ENCODE data around the gene CNTN5. TPM values are rescaled to one million over a fixed set of nuclear protein-coding genes. Genes with fewer than 3 reads are reported as not detected.
A peak's percentile ranks its signal among the peaks of the same experiment; 100 is the strongest.

The CNTN5 gene
- total RNA-seq, 2 donors from 2014 or later: 1.4 to 3.3 TPM

DNA sequence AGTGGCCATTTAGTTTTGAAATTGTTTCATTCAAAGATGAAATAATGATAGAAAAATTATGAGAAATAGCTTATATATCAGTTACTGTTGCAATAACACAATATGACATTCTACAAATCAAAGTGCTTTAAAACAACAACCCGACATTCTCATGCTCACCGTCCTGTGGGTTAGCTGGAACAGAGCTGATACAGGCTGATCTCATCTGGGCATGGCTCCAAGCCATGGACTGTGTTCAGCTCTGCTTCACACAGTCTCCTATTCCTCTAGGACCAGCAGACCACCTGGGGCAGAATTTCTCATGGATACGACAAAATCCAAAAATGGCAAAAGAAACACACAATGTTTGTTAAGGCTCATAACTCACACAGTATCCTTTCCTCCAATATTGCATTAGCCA lies 178.6 kb downstream of the CNTN5 start:
- no peak overlapping the region for H3K9ac ChIP-seq (ENCODE audit: extremely low read depth, low read length, poor library complexity, severe bottlenecking)
- no peak overlapping the region for H3K4me3 ChIP-seq (ENCODE audit: low read length)
- no peaks in the 10 kb centered on the region for H3K27me3 ChIP-seq (ENCODE audit: control insufficient read depth, insufficient read depth, low read length, poor library complexity, severe bottlenecking)
- peaks cover 3% of the 10 kb centered on the region for H3K4me1 ChIP-seq (ENCODE audit: control insufficient read depth, insufficient read depth, low read length)
- no peaks in the 10 kb centered on the region for H3K36me3 ChIP-seq (ENCODE audit: control insufficient read depth, insufficient read depth, low read length)
- no peak overlapping the region for H3K4me3 Mint-ChIP-seq
- 90% methylated on average over 3 of the region's 3 CpGs; no CpG with 5 or more reads in 1 of the 2 experiments for WGBS, 2 experiments (ENCODE audit: insufficient coverage in 1 of 2, insufficient read length in 1 of 2)
- no peak for TF ChIP-seq CTCF (conservative IDR thresholded peaks at IDR 0.05)
- H3K9me3 ChIP-seq (ENCODE audit: control insufficient read depth, low read length): no peaks in the 10 kb centered on the region
- H3K4me1 Mint-ChIP-seq: peaks cover 16% of the 10 kb centered on the region
- H3K27ac ChIP-seq (ENCODE audit: low read depth, low read length): no peak overlapping the region
- no peaks in the 10 kb centered on the region for H3K36me3 Mint-ChIP-seq (ENCODE audit: low read depth)
- H3K27ac Mint-ChIP-seq: peak overlapping the region; percentile 65
- DNase-seq: no peak
- no peaks in the 10 kb centered on the region for H3K9me3 Mint-ChIP-seq
- no peaks in the 10 kb centered on the region for H3K27me3 Mint-ChIP-seq (ENCODE audit: insufficient read depth)

- H3K9ac ChIP-seq (ENCODE audit: extremely low read depth, low read length, poor library complexity, severe bottlenecking): no peak overlapping the region
- H3K27me3 ChIP-seq (ENCODE audit: control insufficient read depth, insufficient read depth, low read length, poor library complexity, severe bottlenecking): no peaks in the 10 kb centered on the region
- peaks cover 3% of the 10 kb centered on the region for H3K4me1 ChIP-seq (ENCODE audit: control insufficient read depth, insufficient read depth, low read length)
- H3K4me3 ChIP-seq (ENCODE audit: low read length): no peak overlapping the region
- H3K27ac Mint-ChIP-seq: no peak overlapping the region
- H3K4me1 Mint-ChIP-seq: peaks cover 19% of the 10 kb centered on the region
- no peaks in the 10 kb centered on the region for H3K36me3 ChIP-seq (ENCODE audit: control insufficient read depth, insufficient read depth, low read length)
- no peaks in the 10 kb centered on the region for H3K9me3 Mint-ChIP-seq
- no peak overlapping the region for H3K4me3 Mint-ChIP-seq
- no peaks in the 10 kb centered on the region for H3K27me3 Mint-ChIP-seq (ENCODE audit: insufficient read depth)
- H3K27ac ChIP-seq (ENCODE audit: low read depth, low read length): no peak overlapping the region
- no peaks in the 10 kb centered on the region for H3K9me3 ChIP-seq (ENCODE audit: control insufficient read depth, low read length)
- no peak for DNase-seq
- no peak for TF ChIP-seq CTCF (conservative IDR thresholded peaks at IDR 0.05)
- 93% methylated on average over 3 of the region's 3 CpGs for WGBS, 2 experiments (ENCODE audit: insufficient coverage in 1 of 2, insufficient read length in 1 of 2)
- no peaks in the 10 kb centered on the region for H3K36me3 Mint-ChIP-seq (ENCODE audit: low read depth)
These were observed 180.0 kb downstream of the CNTN5 start for GRCh38 chr11:99200720-99201119.

- no peak overlapping the region for H3K4me3 ChIP-seq (ENCODE audit: low read length)
- H3K36me3 ChIP-seq (ENCODE audit: control insufficient read depth, insufficient read depth, low read length): no peaks in the 10 kb centered on the region
- DNase-seq: no peak
- Mint-ChIP-seq H3K4me1 (peaks cover 11% of the 10 kb centered on the region), H3K27me3 (ENCODE audit: insufficient read depth) (no peaks in the 10 kb centered on the region), H3K27ac (no peak overlapping the region), H3K9me3 (no peaks in the 10 kb centered on the region), H3K36me3 (ENCODE audit: low read depth) (no peaks in the 10 kb centered on the region), H3K4me3 (no peak overlapping the region)
- H3K9ac ChIP-seq (ENCODE audit: extremely low read depth, low read length, poor library complexity, severe bottlenecking): no peak overlapping the region
- no peaks in the 10 kb centered on the region for H3K9me3 ChIP-seq (ENCODE audit: control insufficient read depth, low read length)
- TF ChIP-seq CTCF (conservative IDR thresholded peaks at IDR 0.05): no peak
- H3K27ac ChIP-seq (ENCODE audit: low read depth, low read length): no peak overlapping the region
- no CpG with 5 or more reads among the region's 1 CpG for whole genome bisulfite sequencing, 2 experiments (ENCODE audit: insufficient coverage in 1 of 2, insufficient read length in 1 of 2)
- H3K4me1 ChIP-seq (ENCODE audit: control insufficient read depth, insufficient read depth, low read length): no peaks in the 10 kb centered on the region
- no peaks in the 10 kb centered on the region for H3K27me3 ChIP-seq (ENCODE audit: control insufficient read depth, insufficient read depth, low read length, poor library complexity, severe bottlenecking)
These were observed 188.1 kb downstream of the CNTN5 start for GRCh38 chr11:99208813-99209212.
